HepG2 (cell line): ENCODE measurements around the gene TNFSF13. TPM values are rescaled to one million over a fixed set of nuclear protein-coding genes. Genes with fewer than 3 reads are reported as not detected.

Experiments used
- ADNP ChIP-seq: sonication (generic); formaldehyde crosslinking; IDR thresholded peaks from 2 replicates; pipeline ENCODE4 v1.4.0; 2020; ENCODE audit warnings: missing genetic modification reagents
- AHR ChIP-seq: IDR thresholded peaks from 2 replicates; pipeline ENCODE4 v1.6.1; 2018; ENCODE audit warnings: missing genetic modification reagents, missing compliant biosample characterization
- ARNTL ChIP-seq: sonication (generic); formaldehyde crosslinking; IDR thresholded peaks from 2 replicates; pipeline ENCODE4 v1.4.0; 2020; ENCODE audit warnings: mild to moderate bottlenecking, missing genetic modification reagents
- HNRNPK ChIP-seq: fragments of 200-400 bp; formaldehyde crosslinking; IDR thresholded peaks from 2 replicates; pipeline ENCODE4 v1.6.1; 2018; ENCODE audit warnings: low read length, low read depth, moderate library complexity, mild to moderate bottlenecking; ENCODE audit not compliant: poor library complexity, severe bottlenecking
- HOXA9 ChIP-seq: sonication (generic); formaldehyde crosslinking; IDR thresholded peaks from 2 replicates; pipeline ENCODE4 v1.8.1; 2022; ENCODE audit warnings: missing genetic modification reagents, mild to moderate bottlenecking, moderate library complexity, borderline replicate concordance
- MTF1 ChIP-seq: sonication (generic); formaldehyde crosslinking; IDR thresholded peaks from 2 replicates; pipeline ENCODE4 v1.5.0; 2020; ENCODE audit warnings: missing genetic modification reagents
- NCOA1 ChIP-seq: sonication (generic); formaldehyde crosslinking; IDR thresholded peaks from 2 replicates; pipeline ENCODE4 v1.9.0; 2021; ENCODE audit warnings: missing genetic modification reagents
- NONO ChIP-seq, 2 experiments: fragments of 450-650 bp in 1 of 2; sonication (generic) in 1 of 2; formaldehyde crosslinking in 1 of 2; IDR thresholded peaks in 1 of 2; conservative IDR thresholded peaks in 1 of 2; 2 replicates each; pipeline versions ENCODE4 v1.6.1 to v1.8.0; 2017 to 2022; ENCODE audit warnings: mild to moderate bottlenecking in 1 of 2, missing genetic modification reagents in 1 of 2, moderate library complexity in 1 of 2
- RBM22 ChIP-seq: fragments of 200-400 bp; formaldehyde crosslinking; optimal IDR thresholded peaks from 2 replicates; pipeline ENCODE3; 2017; ENCODE audit warnings: mild to moderate bottlenecking, low read length, moderate library complexity
- SETDB1 ChIP-seq: sonication (generic); formaldehyde crosslinking; IDR thresholded peaks from 2 replicates; pipeline ENCODE4 v1.5.1; 2020; ENCODE audit warnings: missing genetic modification reagents, mild to moderate bottlenecking, borderline replicate concordance
- SRY ChIP-seq: sonication (generic); formaldehyde crosslinking; IDR thresholded peaks from 2 replicates; pipeline ENCODE4 v1.8.0; 2022; ENCODE audit warnings: mild to moderate bottlenecking, missing genetic modification reagents
- TBP ChIP-seq: sonication (generic); formaldehyde crosslinking; IDR thresholded peaks from 2 replicates; pipeline ENCODE4 v1.5.0; 2020; ENCODE audit warnings: missing genetic modification reagents
- ZIK1 ChIP-seq: sonication (generic); formaldehyde crosslinking; IDR thresholded peaks from 2 replicates; pipeline ENCODE4 v1.5.0; 2020; ENCODE audit warnings: mild to moderate bottlenecking, low read depth, missing genetic modification reagents, borderline replicate concordance
- ZNF143 ChIP-seq: sonication (generic); formaldehyde crosslinking; IDR thresholded peaks from 2 replicates; pipeline ENCODE4 v1.4.0; 2020; ENCODE audit warnings: missing genetic modification reagents
- ZNF432 ChIP-seq: sonication (generic); formaldehyde crosslinking; IDR thresholded peaks from 2 replicates; pipeline ENCODE4 v1.5.0; 2020; ENCODE audit warnings: missing genetic modification reagents, mild to moderate bottlenecking, borderline replicate concordance
- ZNF446 ChIP-seq: sonication (generic); formaldehyde crosslinking; IDR thresholded peaks from 2 replicates; pipeline ENCODE4 v1.5.0; 2020; ENCODE audit warnings: mild to moderate bottlenecking, missing genetic modification reagents
- ZNF703 ChIP-seq: sonication (generic); formaldehyde crosslinking; IDR thresholded peaks from 2 replicates; pipeline ENCODE4 v1.5.1; 2020; ENCODE audit warnings: missing genetic modification reagents, mild to moderate bottlenecking, moderate library complexity, borderline replicate concordance
- ZNF839 ChIP-seq: sonication (generic); formaldehyde crosslinking; IDR thresholded peaks from 2 replicates; pipeline ENCODE4 v1.4.0; 2020; ENCODE audit warnings: missing genetic modification reagents, mild to moderate bottlenecking, borderline replicate concordance
- polyA plus RNA-seq, 8 experiments: library from polyadenylated mRNA; depleted of rRNA in 3 of 8; stranded (reverse) in 7 of 8; unstranded in 1 of 8; fragments of >200 nt; fragmentation: Illumina TruSeq in 4 of 8; extraction: Trizol in 4 of 8; gene quantifications; 2 replicates each; pipeline versions ENCODE4 v1.2.1 to v1.2.3, GENCODE V29; 2011 to 2016; ENCODE audit warnings: low read depth in 4 of 8, missing spikeins in 1 of 8, mixed read lengths in 1 of 8; ENCODE audit not compliant: insufficient read depth in 1 of 8
- total RNA-seq, 5 experiments: library from RNA; depleted of rRNA; stranded (reverse); fragments of >200 nt; fragmentation: Illumina TruSeq; extraction: Trizol; gene quantifications; 2 replicates each; pipeline ENCODE4 v1.2.3, GENCODE V29; 2016; ENCODE audit warnings: low read depth in 1 of 5
- TF ChIP-seq, protein P1 (sequence below): sonication (generic); formaldehyde crosslinking; IDR thresholded peaks from 2 replicates; pipeline ENCODE4 v1.8.0; 2022; ENCODE audit warnings: missing genetic modification reagents, mild to moderate bottlenecking, inconsistent platforms, borderline replicate concordance
- TF ChIP-seq, protein P2 (sequence below): sonication (generic); formaldehyde crosslinking; IDR thresholded peaks from 2 replicates; pipeline ENCODE4 v1.5.1; 2020; ENCODE audit warnings: missing genetic modification reagents, mild to moderate bottlenecking, borderline replicate concordance
- TF ChIP-seq, protein P3 (sequence below): sonication (generic); formaldehyde crosslinking; IDR thresholded peaks from 2 replicates; pipeline ENCODE4 v1.5.0; 2020; ENCODE audit warnings: missing genetic modification reagents, mild to moderate bottlenecking, borderline replicate concordance
- TF ChIP-seq, protein P4 (sequence below): sonication (generic); formaldehyde crosslinking; IDR thresholded peaks from 2 replicates; pipeline ENCODE4 v1.4.0; 2020; ENCODE audit warnings: missing genetic modification reagents

Gene TNFSF13
- total and polyA plus RNA-seq, 2 of the 13 experiments (the other 11 are each of a cell fraction or from before 2014, with no cell fraction given) = 2.5 to 3.3 TPM

DNA sequence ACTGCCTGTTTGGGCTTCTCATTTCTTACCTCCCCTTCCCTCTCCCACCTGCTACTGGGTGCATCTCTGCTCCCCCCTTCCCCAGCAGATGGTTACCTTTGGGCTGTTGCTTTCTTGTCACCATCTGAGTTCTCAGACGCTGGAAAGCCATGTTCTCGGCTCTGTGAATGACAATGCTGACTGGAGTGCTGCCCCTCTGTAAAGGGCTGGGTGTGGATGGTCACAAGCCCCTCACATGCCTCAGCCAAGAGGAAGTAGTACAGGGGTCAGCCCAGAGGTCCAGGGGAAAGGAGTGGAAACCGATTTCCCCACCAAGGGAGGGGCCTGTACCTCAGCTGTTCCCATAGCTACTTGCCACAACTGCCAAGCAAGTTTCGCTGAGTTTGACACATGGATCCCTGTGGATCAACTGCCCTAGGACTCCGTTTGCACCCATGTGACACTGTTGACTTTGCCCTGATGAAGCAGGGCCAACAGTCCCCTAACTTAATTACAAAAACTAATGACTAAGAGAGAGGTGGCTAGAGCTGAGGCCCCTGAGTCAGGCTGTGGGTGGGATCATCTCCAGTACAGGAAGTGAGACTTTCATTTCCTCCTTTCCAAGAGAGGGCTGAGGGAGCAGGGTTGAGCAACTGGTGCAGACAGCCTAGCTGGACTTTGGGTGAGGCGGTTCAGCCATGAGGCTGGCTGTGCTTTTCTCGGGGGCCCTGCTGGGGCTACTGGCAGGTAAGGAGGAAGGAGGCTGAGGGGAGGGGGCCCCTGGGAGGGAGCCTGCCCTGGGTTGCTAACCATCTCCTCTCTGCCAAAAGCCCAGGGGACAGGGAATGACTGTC is 20.7 kb downstream of the TNFSF13 start, which contains the start of gene CD68 (continued):
- no peak; the same call in 1 of the 2 replicates for TF ChIP-seq MTF1 (CRISPR knock-in tag)
- no peak for TF ChIP-seq ZNF446 (CRISPR knock-in tag)
- no peak for TF ChIP-seq ZNF839 (CRISPR knock-in tag)
- TF ChIP-seq, protein P1, sequence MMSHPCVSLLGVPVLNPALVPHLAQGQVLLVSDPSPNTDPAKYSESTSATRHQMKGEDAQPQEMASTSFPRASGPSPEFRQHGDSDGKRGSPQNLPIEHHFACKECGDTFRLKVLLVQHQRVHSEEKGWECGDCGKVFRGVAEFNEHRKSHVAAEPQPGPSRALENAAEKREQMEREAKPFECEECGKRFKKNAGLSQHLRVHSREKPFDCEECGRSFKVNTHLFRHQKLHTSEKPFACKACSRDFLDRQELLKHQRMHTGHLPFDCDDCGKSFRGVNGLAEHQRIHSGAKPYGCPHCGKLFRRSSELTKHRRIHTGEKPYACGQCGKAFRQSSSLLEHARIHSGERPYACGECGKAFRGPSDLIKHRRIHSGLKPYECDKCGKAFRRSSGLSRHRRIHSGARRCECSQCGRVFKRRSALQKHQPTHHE (CRISPR knock-in tag) = 0 out of 2 replicates have a peak, but pooled peaks have one; percentile 75
- TF ChIP-seq NONO (IDR thresholded peaks at IDR 0.05) = no peak
- TF ChIP-seq NONO (CRISPR knock-in tag; conservative IDR thresholded peaks at IDR 0.05) = peak; percentile 95
- 0 out of 2 replicates have a peak, but pooled peaks have one; percentile 39 for TF ChIP-seq HOXA9 (CRISPR knock-in tag)
- TF ChIP-seq, protein P2, sequence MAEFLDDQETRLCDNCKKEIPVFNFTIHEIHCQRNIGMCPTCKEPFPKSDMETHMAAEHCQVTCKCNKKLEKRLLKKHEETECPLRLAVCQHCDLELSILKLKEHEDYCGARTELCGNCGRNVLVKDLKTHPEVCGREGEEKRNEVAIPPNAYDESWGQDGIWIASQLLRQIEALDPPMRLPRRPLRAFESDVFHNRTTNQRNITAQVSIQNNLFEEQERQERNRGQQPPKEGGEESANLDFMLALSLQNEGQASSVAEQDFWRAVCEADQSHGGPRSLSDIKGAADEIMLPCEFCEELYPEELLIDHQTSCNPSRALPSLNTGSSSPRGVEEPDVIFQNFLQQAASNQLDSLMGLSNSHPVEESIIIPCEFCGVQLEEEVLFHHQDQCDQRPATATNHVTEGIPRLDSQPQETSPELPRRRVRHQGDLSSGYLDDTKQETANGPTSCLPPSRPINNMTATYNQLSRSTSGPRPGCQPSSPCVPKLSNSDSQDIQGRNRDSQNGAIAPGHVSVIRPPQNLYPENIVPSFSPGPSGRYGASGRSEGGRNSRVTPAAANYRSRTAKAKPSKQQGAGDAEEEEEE (CRISPR knock-in tag) = peak; percentile 83; the same call in 1 of the 2 replicates
- TF ChIP-seq NCOA1 (CRISPR knock-in tag) = no peak
- no peak for TF ChIP-seq ZNF703 (CRISPR knock-in tag)
- TF ChIP-seq, protein P3, sequence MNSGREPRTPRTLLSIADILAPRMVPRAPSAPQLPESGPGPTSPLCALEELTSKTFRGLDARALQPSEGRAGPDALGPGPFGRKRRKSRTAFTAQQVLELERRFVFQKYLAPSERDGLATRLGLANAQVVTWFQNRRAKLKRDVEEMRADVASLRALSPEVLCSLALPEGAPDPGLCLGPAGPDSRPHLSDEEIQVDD (CRISPR knock-in tag) = no peak
- no peak for TF ChIP-seq SRY (CRISPR knock-in tag)
- TF ChIP-seq ZNF143 (CRISPR knock-in tag) = peak; percentile 52
- no peak for TF ChIP-seq ADNP (CRISPR knock-in tag)
- TF ChIP-seq ZIK1 (CRISPR knock-in tag) = 0 out of 2 replicates have a peak, but pooled peaks have one; percentile 41
- TF ChIP-seq ZNF432 (CRISPR knock-in tag) = no peak
- TF ChIP-seq TBP (CRISPR knock-in tag) = 0 out of 2 replicates have a peak, but pooled peaks have one; percentile 26
- TF ChIP-seq RBM22 = peak; percentile 100
- TF ChIP-seq AHR (CRISPR knock-in tag) = no peak; the same call in 1 of the 2 replicates
- TF ChIP-seq ARNTL = peak; percentile 82
- TF ChIP-seq HNRNPK = no peak
- TF ChIP-seq, protein P4, sequence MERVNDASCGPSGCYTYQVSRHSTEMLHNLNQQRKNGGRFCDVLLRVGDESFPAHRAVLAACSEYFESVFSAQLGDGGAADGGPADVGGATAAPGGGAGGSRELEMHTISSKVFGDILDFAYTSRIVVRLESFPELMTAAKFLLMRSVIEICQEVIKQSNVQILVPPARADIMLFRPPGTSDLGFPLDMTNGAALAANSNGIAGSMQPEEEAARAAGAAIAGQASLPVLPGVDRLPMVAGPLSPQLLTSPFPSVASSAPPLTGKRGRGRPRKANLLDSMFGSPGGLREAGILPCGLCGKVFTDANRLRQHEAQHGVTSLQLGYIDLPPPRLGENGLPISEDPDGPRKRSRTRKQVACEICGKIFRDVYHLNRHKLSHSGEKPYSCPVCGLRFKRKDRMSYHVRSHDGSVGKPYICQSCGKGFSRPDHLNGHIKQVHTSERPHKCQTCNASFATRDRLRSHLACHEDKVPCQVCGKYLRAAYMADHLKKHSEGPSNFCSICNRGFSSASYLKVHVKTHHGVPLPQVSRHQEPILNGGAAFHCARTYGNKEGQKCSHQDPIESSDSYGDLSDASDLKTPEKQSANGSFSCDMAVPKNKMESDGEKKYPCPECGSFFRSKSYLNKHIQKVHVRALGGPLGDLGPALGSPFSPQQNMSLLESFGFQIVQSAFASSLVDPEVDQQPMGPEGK = peak; percentile 69
- no peak for TF ChIP-seq SETDB1 (CRISPR knock-in tag)
